ENCODE measurements around the gene COL8A1.
A peak's percentile ranks its signal among the peaks of the same experiment; 100 is the strongest.

The COL8A1 gene

DNA sequence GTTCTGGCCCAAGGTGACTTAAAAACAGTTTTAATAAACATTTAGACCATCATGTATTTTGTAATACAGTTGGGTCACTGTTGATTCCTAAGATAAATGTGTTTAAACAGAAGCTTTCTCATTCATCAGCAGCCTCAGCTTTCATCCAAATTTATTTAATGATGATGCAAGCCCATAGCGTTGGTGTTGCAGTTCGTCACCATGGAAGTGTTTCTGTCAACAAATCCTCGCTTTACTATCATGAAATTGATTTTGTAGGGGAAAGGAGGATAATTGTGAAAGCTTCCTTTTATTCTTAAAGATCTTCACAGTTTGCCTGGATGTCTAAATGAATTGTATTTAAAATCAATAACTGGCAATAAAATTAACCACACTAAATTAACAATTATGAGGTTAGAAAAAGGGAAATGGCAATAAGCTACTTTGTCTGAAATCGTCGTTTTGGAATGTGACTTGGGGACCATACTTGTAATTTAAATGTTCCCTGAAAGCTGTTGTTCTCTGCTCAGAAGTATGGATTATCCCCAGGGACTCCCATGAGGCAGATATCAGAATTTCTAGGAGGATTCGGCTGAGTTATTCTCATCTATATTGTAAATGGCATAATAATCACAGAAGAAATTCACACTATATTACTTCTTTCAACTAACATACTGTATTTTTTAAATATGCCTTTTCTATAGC, 208.2 kb downstream of the COL8A1 start:
- Histone ChIP-seq H3K9me3 (ENCODE audit: control insufficient read depth, low read length) (no peaks in the 10 kb centered on the region), H3K27ac (peak overlapping the region; percentile 55), H3K79me2 (peaks cover 6% of the 10 kb centered on the region), H3K9ac (no peak overlapping the region), H3K36me3 (ENCODE audit: control insufficient read depth, insufficient read depth, low read length) (no peaks in the 10 kb centered on the region), H3K4me3 (ENCODE audit: low read depth, low read length) (no peak overlapping the region), H3K27me3 (ENCODE audit: control insufficient read depth, insufficient read depth, low read length) (no peaks in the 10 kb centered on the region), H3K4me2 (ENCODE audit: low read length) (no peak overlapping the region), H3K4me1 (peaks cover 22% of the 10 kb centered on the region), H2AFZ (no peak overlapping the region)
- TF ChIP-seq, protein P1, sequence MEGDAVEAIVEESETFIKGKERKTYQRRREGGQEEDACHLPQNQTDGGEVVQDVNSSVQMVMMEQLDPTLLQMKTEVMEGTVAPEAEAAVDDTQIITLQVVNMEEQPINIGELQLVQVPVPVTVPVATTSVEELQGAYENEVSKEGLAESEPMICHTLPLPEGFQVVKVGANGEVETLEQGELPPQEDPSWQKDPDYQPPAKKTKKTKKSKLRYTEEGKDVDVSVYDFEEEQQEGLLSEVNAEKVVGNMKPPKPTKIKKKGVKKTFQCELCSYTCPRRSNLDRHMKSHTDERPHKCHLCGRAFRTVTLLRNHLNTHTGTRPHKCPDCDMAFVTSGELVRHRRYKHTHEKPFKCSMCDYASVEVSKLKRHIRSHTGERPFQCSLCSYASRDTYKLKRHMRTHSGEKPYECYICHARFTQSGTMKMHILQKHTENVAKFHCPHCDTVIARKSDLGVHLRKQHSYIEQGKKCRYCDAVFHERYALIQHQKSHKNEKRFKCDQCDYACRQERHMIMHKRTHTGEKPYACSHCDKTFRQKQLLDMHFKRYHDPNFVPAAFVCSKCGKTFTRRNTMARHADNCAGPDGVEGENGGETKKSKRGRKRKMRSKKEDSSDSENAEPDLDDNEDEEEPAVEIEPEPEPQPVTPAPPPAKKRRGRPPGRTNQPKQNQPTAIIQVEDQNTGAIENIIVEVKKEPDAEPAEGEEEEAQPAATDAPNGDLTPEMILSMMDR (IDR thresholded peaks at IDR 0.05), result no peak

DNA sequence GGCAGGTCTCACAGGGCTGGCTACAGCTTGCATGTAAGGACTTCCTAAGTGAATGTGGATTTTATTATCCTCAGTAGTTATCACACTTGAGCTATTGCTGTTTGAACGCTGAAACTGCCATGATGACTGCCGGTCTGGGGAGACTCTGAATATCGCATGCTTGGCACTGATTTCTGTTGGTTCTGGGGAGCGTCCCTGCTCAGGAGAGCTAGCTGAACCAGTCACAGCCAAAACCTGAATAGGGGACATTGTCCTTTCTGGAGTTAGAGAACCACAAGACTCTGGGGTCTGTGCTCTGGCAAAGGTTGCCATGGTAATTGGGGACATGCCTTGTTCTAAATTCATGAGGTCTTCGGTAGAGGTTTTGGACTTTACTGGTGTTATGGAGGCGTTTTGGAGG, 210.0 kb downstream of the COL8A1 start:
- TF ChIP-seq, protein P1 (IDR thresholded peaks at IDR 0.05), result no peak
- Histone ChIP-seq H3K9ac (no peak overlapping the region), H3K79me2 (peaks cover 10% of the 10 kb centered on the region), H3K27me3 (ENCODE audit: control insufficient read depth, insufficient read depth, low read length) (no peaks in the 10 kb centered on the region), H3K4me1 (peaks cover 21% of the 10 kb centered on the region), H3K4me2 (ENCODE audit: low read length) (no peak overlapping the region), H3K9me3 (ENCODE audit: control insufficient read depth, low read length) (no peaks in the 10 kb centered on the region), H3K4me3 (ENCODE audit: low read depth, low read length) (no peak overlapping the region), H3K36me3 (ENCODE audit: control insufficient read depth, insufficient read depth, low read length) (no peaks in the 10 kb centered on the region), H2AFZ (no peak overlapping the region), H3K27ac (no peak overlapping the region)

All from parathyroid adenoma (tissue), 2 donors.